OCI-LY3 (cell line): ENCODE data around the gene CAMK2B.

Experiments used
- H2AFZ ChIP-seq: fragments of 200-600, 300-600 bp; shearing (Covaris generic); 2 replicates; pipeline ENCODE4 v1.6.0; 2014; ENCODE audit warnings: antibody characterized with exemption, low read depth, low read length
- H3K27ac ChIP-seq: fragments of 200-600, 300-600 bp; sonication (generic); 2 replicates; pipeline ENCODE4 v1.5.1; 2014; ENCODE audit warnings: mild to moderate bottlenecking, low read length, moderate library complexity, mixed read lengths
- H3K27me3 ChIP-seq: fragments of 200-600, 300-600 bp; sonication (generic); 2 replicates; pipeline ENCODE4 v1.6.1; 2014; ENCODE audit warnings: low read depth, low read length, mixed read lengths
- H3K36me3 ChIP-seq: fragments of 200-600, 300-600 bp; sonication (generic); replicated peaks from 2 replicates; pipeline ENCODE3; 2014; ENCODE audit warnings: low read depth, low read length, mixed read lengths
- H3K4me1 ChIP-seq: fragments of 300-600, 200-600 bp; sonication (generic); 2 replicates; pipeline ENCODE4 v1.6.1; 2014; ENCODE audit warnings: low read length, mixed read lengths
- H3K4me2 ChIP-seq: fragments of 200-600, 300-600 bp; sonication (generic); 2 replicates; pipeline ENCODE4 v1.6.1; 2014; ENCODE audit warnings: low read length, mixed read lengths
- H3K4me3 ChIP-seq: fragments of 300-600, 200-600 bp; sonication (generic); 2 replicates; pipeline ENCODE4 v1.5.1; 2014; ENCODE audit warnings: antibody characterized with exemption, mild to moderate bottlenecking, low read length, moderate library complexity
- H3K79me2 ChIP-seq: fragments of 300-600, 200-600 bp; shearing (Covaris generic); 2 replicates; pipeline ENCODE4 v1.6.1; 2014; ENCODE audit warnings: mild to moderate bottlenecking, low read length, mixed read lengths
- H3K9ac ChIP-seq: fragments of 300-600, 200-600 bp; shearing (Covaris generic); 2 replicates; pipeline ENCODE4 v1.6.0; 2014; ENCODE audit warnings: mild to moderate bottlenecking, low read length, moderate library complexity
- H3K9me3 ChIP-seq: fragments of 200-600, 300-600 bp; shearing (Covaris generic); 2 replicates; pipeline ENCODE4 v1.6.1; 2014; ENCODE audit warnings: low read length, mixed read lengths; ENCODE audit not compliant: insufficient read depth
- H4K20me1 ChIP-seq: fragments of 200-600, 300-600 bp; sonication (generic); 2 replicates; pipeline ENCODE4 v1.6.1; 2016; ENCODE audit warnings: low read length, mixed read lengths; ENCODE audit not compliant: insufficient read depth
- CTCF ChIP-seq: fragments of 200-600, 300-600 bp; sonication (generic); IDR thresholded peaks from 2 replicates; pipeline ENCODE4 v1.5.1; 2014; ENCODE audit warnings: antibody characterized with exemption, low read length, low read depth
- EZH2phosphoT487 ChIP-seq: fragments of 200-600 bp; shearing (Covaris generic); IDR thresholded peaks from 2 replicates; pipeline ENCODE4 v1.6.1; 2018; ENCODE audit warnings: antibody characterized with exemption, mixed run types, low read depth

CAMK2B gene

GRCh38 chr7:44220358-44221112, 104.9 kb downstream of the CAMK2B start:
- Histone ChIP-seq H3K4me2 (no peak overlapping the region), H4K20me1 (no peaks in the 10 kb centered on the region), H2AFZ (no peak overlapping the region), H3K36me3 (no peaks in the 10 kb centered on the region), H3K4me1 (no peaks in the 10 kb centered on the region), H3K9me3 (no peaks in the 10 kb centered on the region), H3K27ac (no peak overlapping the region), H3K27me3 (peaks cover 8% of the 10 kb centered on the region; the same call in 1 of the 2 replicates), H3K4me3 (no peak overlapping the region), H3K9ac (no peak overlapping the region), H3K79me2 (no peaks in the 10 kb centered on the region)
- TF ChIP-seq EZH2phosphoT487 (no peak), CTCF (no peak)

GRCh38 chr7:44220046-44220357, 105.4 kb downstream of the CAMK2B start:
- TF ChIP-seq CTCF (no peak), EZH2phosphoT487 (no peak)
- no peak overlapping the region for H3K4me2 ChIP-seq
- H3K36me3 ChIP-seq, result no peaks in the 10 kb centered on the region

GRCh38 chr7:44219371-44220045, 105.9 kb downstream of the CAMK2B start:
- H3K27me3 ChIP-seq, result peaks cover 5% of the 10 kb centered on the region; the same call in 1 of the 2 replicates
- H3K79me2 ChIP-seq, result no peaks in the 10 kb centered on the region
- H3K9ac ChIP-seq, result no peak overlapping the region
- H3K4me3 ChIP-seq, result no peak overlapping the region
- no peak overlapping the region for H3K4me2 ChIP-seq
- H3K36me3 ChIP-seq, result no peaks in the 10 kb centered on the region
- TF ChIP-seq CTCF, result no peak
- TF ChIP-seq EZH2phosphoT487, result no peak
- H3K27ac ChIP-seq, result no peak overlapping the region
- peaks cover 3% of the 10 kb centered on the region for H3K4me1 ChIP-seq
- H2AFZ ChIP-seq, result no peak overlapping the region
- H3K9me3 ChIP-seq, result no peaks in the 10 kb centered on the region
- no peaks in the 10 kb centered on the region for H4K20me1 ChIP-seq

More at GRCh38 chr7:44220046-44220357, 105.4 kb downstream of the CAMK2B start:
- Histone ChIP-seq H3K27me3 (peaks cover 5% of the 10 kb centered on the region; the same call in 1 of the 2 replicates), H3K4me3 (no peak overlapping the region), H3K27ac (no peak overlapping the region), H3K9me3 (no peaks in the 10 kb centered on the region), H2AFZ (no peak overlapping the region), H4K20me1 (no peaks in the 10 kb centered on the region), H3K79me2 (no peaks in the 10 kb centered on the region), H3K9ac (no peak overlapping the region), H3K4me1 (no peaks in the 10 kb centered on the region)

GRCh38 chr7:44218418-44219201, 106.8 kb downstream of the CAMK2B start:
- Histone ChIP-seq H3K27ac (no peak overlapping the region), H3K36me3 (no peaks in the 10 kb centered on the region), H3K4me3 (no peak overlapping the region), H3K9me3 (no peaks in the 10 kb centered on the region), H3K27me3 (peaks cover 5% of the 10 kb centered on the region; the same call in 1 of the 2 replicates), H3K4me1 (peaks cover 12% of the 10 kb centered on the region), H3K9ac (no peak overlapping the region), H2AFZ (peak overlapping the region; percentile 46), H3K79me2 (no peaks in the 10 kb centered on the region), H4K20me1 (no peaks in the 10 kb centered on the region), H3K4me2 (no peak overlapping the region)
- TF ChIP-seq EZH2phosphoT487 (no peak), CTCF (peak; percentile 17; the same call in 1 of the 2 replicates)
